HEK293T (cell line): ENCODE results near the gene NFKBIE.

Experiments used
- CTCF ChIA-PET: fragments of 350-600 bp; formaldehyde crosslinking; extraction: SDS; loops from one replicate; lab custom pipeline; 2021; ENCODE audit warnings: antibody characterized with exemption, inconsistent platforms; lab: Yijun Ruan, JAX
- POLR2A ChIA-PET: fragments of 350-600 bp; formaldehyde crosslinking; extraction: SDS; loops from one replicate; lab custom pipeline; 2020; ENCODE audit warnings: antibody characterized with exemption, inconsistent platforms; lab: Yijun Ruan, JAX
- DNase-seq: peaks from one replicate; pipeline ENCODE4 v3.0.0; 2012; ENCODE audit warnings: mixed read lengths; ENCODE audit errors: extremely low spot score
- ARNT ChIP-seq: fragments of 450-650 bp; IDR thresholded peaks from 2 replicates; pipeline ENCODE4 v1.6.1; 2017; ENCODE audit warnings: mild to moderate bottlenecking
- BHLHE40 ChIP-seq: fragments of 450-650 bp; IDR thresholded peaks from 2 replicates; pipeline ENCODE4 v1.6.1; 2016; ENCODE audit warnings: mild to moderate bottlenecking, moderate library complexity, borderline replicate concordance
- CTBP1 ChIP-seq: fragments of 450-650 bp; IDR thresholded peaks from 2 replicates; pipeline ENCODE4 v1.6.1; 2016; ENCODE audit warnings: borderline replicate concordance
- ELF4 ChIP-seq: fragments of 450-650 bp; IDR thresholded peaks from 2 replicates; pipeline ENCODE4 v1.6.1; 2017; ENCODE audit warnings: antibody characterized with exemption
- FOXA1 ChIP-seq: fragments of 450-650 bp; IDR thresholded peaks from 2 replicates; pipeline ENCODE4 v1.6.1; 2016; ENCODE audit warnings: mild to moderate bottlenecking
- FOXK2 ChIP-seq: fragments of 450-650 bp; IDR thresholded peaks from 2 replicates; pipeline ENCODE4 v1.6.1; 2016; ENCODE audit warnings: mild to moderate bottlenecking
- FOXM1 ChIP-seq: fragments of 450-650 bp; IDR thresholded peaks from 2 replicates; pipeline ENCODE4 v1.6.1; 2017; ENCODE audit warnings: mild to moderate bottlenecking, borderline replicate concordance
- HDGF ChIP-seq: fragments of 450-650 bp; IDR thresholded peaks from 2 replicates; pipeline ENCODE4 v1.6.1; 2017; ENCODE audit warnings: antibody characterized with exemption, borderline replicate concordance
- L3MBTL2 ChIP-seq: fragments of 450-650 bp; conservative IDR thresholded peaks from 2 replicates; pipeline ENCODE4 v1.6.1; 2016; ENCODE audit warnings: mild to moderate bottlenecking
- LEF1 ChIP-seq: fragments of 450-650 bp; IDR thresholded peaks from 2 replicates; pipeline ENCODE4 v1.6.1; 2017; ENCODE audit warnings: mild to moderate bottlenecking, borderline replicate concordance
- NFRKB ChIP-seq: fragments of 450-650 bp; IDR thresholded peaks from 2 replicates; pipeline ENCODE4 v1.6.1; 2016; ENCODE audit warnings: mild to moderate bottlenecking, moderate library complexity
- SP1 ChIP-seq: fragments of 450-650 bp; IDR thresholded peaks from 2 replicates; pipeline ENCODE4 v1.6.1; 2017
- SUZ12 ChIP-seq: fragments of 450-650 bp; IDR thresholded peaks from 2 replicates; pipeline ENCODE4 v1.6.1; 2016; ENCODE audit warnings: mild to moderate bottlenecking
- TARDBP ChIP-seq: fragments of 450-650 bp; IDR thresholded peaks from 2 replicates; pipeline ENCODE4 v1.6.1; 2016
- ZNF384 ChIP-seq: fragments of 450-650 bp; IDR thresholded peaks from 2 replicates; pipeline ENCODE4 v1.6.1; 2016
- TF ChIP-seq, protein P1 (sequence below): fragments of 450-650 bp; IDR thresholded peaks from 2 replicates; pipeline ENCODE4 v1.6.1; 2016

The NFKBIE gene

DNA sequence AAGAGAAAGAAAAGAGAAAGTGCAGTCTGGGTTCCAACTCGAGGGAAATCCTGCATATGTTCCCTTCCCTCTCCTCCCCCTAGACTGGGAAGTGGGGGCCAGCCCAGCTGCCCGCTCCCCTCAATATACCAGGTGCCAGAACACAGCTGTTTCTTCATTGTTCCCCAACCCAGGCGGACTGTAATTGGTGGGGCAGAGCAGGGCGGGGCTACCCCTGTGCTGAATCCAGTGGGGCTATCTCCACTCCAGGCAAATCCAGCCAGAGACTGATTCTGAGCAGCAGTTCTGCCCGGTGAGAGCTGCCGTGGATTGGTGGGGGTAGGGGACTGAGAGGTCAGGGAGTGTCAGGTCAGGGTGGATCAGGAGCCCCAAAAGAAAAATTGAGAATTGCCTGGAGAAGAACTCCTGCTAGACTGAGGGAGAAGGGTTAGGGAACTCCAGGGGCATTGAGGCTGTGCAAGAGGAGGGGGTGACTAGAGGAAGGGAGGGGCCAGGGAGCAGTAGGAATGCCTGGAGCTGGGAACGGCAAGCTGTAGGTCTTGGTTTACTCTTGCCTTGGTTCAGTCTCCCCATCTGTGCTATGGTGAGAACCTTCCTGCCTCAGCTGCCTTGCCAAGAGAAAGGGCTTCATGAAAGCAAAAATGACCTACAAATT, 48.5 kb downstream of the NFKBIE start, which contains the start of gene MYMX:
TSS of gene MYMX (plus strand) at position 250 of the 655 bp plus-strand sequence. CDS start 546 bp downstream, outside the sequence.
- no peak for DNase-seq
- TF ChIP-seq TARDBP (no peak), CTBP1 (no peak), LEF1 (no peak), ARNT (no peak)
- ChIA-PET POLR2A (interaction anchor here (0.8 to 1.0 kb wide), 2 partner anchors 30 to 44 kb away, joined by 4 read pairs; partner anchors contain the start of gene HSP90AB1), CTCF (no interaction called here)

DNA sequence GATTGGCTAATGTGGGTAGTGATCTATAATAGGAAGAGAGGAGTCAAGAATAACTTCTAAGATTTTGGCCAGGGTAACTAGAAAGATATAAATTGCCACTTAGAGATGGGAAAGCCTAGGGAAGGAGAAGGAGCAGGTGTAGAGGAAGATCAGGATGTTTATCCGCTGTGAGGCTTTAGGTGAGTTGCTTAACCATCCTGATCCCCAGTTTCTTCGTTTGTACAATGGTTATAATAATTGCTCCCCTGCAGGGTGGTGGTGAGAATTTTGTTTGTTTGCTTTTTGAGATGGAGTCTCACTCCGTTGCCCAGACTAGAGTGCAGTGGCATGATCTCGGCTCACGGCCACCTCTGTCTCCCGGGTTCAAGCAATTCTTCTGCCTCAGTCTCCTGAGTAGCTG, 51.0 kb downstream of the NFKBIE start:
- TF ChIP-seq TARDBP = no peak
- TF ChIP-seq NFRKB = no peak
- TF ChIP-seq, protein P1, sequence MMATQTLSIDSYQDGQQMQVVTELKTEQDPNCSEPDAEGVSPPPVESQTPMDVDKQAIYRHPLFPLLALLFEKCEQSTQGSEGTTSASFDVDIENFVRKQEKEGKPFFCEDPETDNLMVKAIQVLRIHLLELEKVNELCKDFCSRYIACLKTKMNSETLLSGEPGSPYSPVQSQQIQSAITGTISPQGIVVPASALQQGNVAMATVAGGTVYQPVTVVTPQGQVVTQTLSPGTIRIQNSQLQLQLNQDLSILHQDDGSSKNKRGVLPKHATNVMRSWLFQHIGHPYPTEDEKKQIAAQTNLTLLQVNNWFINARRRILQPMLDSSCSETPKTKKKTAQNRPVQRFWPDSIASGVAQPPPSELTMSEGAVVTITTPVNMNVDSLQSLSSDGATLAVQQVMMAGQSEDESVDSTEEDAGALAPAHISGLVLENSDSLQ = no peak
- DNase-seq = no peak
- ChIA-PET CTCF (interaction anchor here (0.7 to 1.3 kb wide), 4 partner anchors 9 to 152 kb away, joined by 3 to 4 read pairs (median 4); no protein-coding TSS in a partner anchor), POLR2A (interaction anchor here (0.9 to 2.1 kb wide), 2 partner anchors 10 to 33 kb away, joined by 5 to 8 read pairs; partner anchors contain the start of gene HSP90AB1)

DNA sequence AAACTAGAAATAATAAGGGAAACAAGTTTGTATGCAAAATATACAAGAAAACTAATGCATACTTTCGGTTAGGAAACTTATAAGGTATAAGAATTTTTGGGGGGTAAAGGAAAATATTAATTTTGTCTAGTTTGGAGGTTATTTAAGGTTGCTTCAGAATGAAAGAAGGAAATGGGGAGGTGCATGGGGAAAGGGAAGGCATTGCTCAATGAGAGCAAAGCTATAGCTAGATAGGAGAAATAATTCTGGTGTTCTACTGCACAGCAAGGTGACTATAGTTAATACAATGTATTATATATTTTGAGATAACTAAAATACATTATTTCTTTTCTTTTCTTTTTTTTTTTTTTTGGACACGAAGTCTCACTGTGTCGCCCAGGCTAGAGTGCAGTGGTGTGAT, 54.1 kb downstream of the NFKBIE start:
- TF ChIP-seq TARDBP (no peak), CTBP1 (no peak), SP1 (no peak), FOXK2 (no peak), NFRKB (no peak), LEF1 (no peak), FOXA1 (no peak), L3MBTL2 (no peak), SUZ12 (no peak), ZNF384 (no peak), FOXM1 (no peak), BHLHE40 (no peak), HDGF (no peak), ELF4 (no peak), ARNT (no peak)
- TF ChIP-seq, protein P1 = no peak
- ChIA-PET POLR2A (no interaction called here), CTCF (interaction anchor here (1.1 kb wide), 1 partner anchor 23 kb away, joined by 3 read pairs; no protein-coding TSS in a partner anchor)
- DNase-seq = no peak
